MM.1S (cell line): Measurements from ENCODE around the gene TANC1.

Experiments used
- DNase-seq: peaks from one replicate; pipeline ENCODE4 v3.0.0-alpha.2; 2015
- H2AFZ ChIP-seq: fragments of 300-600 bp; sonication (generic); 2 replicates; pipeline ENCODE4 v1.6.0; 2016; ENCODE audit warnings: antibody characterized with exemption, low read length
- H3F3A ChIP-seq: fragments of 300-600 bp; sonication (generic); 2 replicates; pipeline ENCODE4 v1.6.1; 2016; ENCODE audit warnings: mild to moderate bottlenecking, antibody characterized with exemption, low read length, moderate library complexity, mixed read lengths; ENCODE audit not compliant: insufficient read depth
- H3K27ac ChIP-seq: fragments of 300-600 bp; sonication (generic); 2 replicates; pipeline ENCODE4 v1.5.1; 2016; ENCODE audit warnings: mild to moderate bottlenecking, low read length
- H3K27me3 ChIP-seq: fragments of 300-600 bp; sonication (generic); replicated peaks from 2 replicates; pipeline ENCODE4 v1.6.0; 2016; ENCODE audit warnings: low read length; ENCODE audit not compliant: insufficient read depth
- H3K36me3 ChIP-seq: fragments of 300-600 bp; sonication (generic); replicated peaks from 2 replicates; pipeline ENCODE4 v1.6.1; 2016; ENCODE audit warnings: mild to moderate bottlenecking, low read length, mixed read lengths; ENCODE audit not compliant: insufficient read depth
- H3K4me1 ChIP-seq: fragments of 300-600 bp; sonication (generic); 2 replicates; pipeline ENCODE4 v1.6.1; 2016; ENCODE audit warnings: low read length, mixed read lengths
- H3K4me2 ChIP-seq: fragments of 300-600 bp; sonication (generic); 2 replicates; pipeline ENCODE4 v1.6.0; 2016; ENCODE audit warnings: low read depth, low read length
- H3K4me3 ChIP-seq: fragments of 300-600 bp; sonication (generic); 2 replicates; pipeline ENCODE4 v1.5.1; 2016; ENCODE audit warnings: low read length, mixed read lengths
- H3K79me2 ChIP-seq: fragments of 300-600 bp; sonication (generic); 2 replicates; pipeline ENCODE4 v1.6.1; 2016; ENCODE audit warnings: mixed run types, low read length, mixed read lengths
- H3K9ac ChIP-seq: fragments of 300-600 bp; sonication (generic); 2 replicates; pipeline ENCODE4 v1.6.1; 2016; ENCODE audit warnings: low read length, mixed read lengths
- H3K9me2 ChIP-seq: fragments of 300-600 bp; sonication (generic); replicated peaks from 2 replicates; pipeline ENCODE4 v1.6.1; 2016; ENCODE audit warnings: mild to moderate bottlenecking, low read length, mixed read lengths; ENCODE audit not compliant: insufficient read depth
- H3K9me3 ChIP-seq: fragments of 300-600 bp; sonication (generic); replicated peaks from 2 replicates; pipeline ENCODE4 v1.6.1; 2016; ENCODE audit warnings: mild to moderate bottlenecking, low read length, mixed read lengths; ENCODE audit not compliant: insufficient read depth
- H4K20me1 ChIP-seq: fragments of 300-600 bp; sonication (generic); 2 replicates; pipeline ENCODE4 v1.6.1; 2016; ENCODE audit warnings: mild to moderate bottlenecking, low read length, moderate library complexity, mixed read lengths; ENCODE audit not compliant: insufficient read depth
- CTCF ChIP-seq: fragments of 300-600 bp; sonication (generic); IDR thresholded peaks from 2 replicates; pipeline ENCODE4 v1.5.1; 2016; ENCODE audit warnings: antibody characterized with exemption, low read length, mixed read lengths
- EZH2 ChIP-seq: fragments of 300-600 bp; sonication (generic); optimal IDR thresholded peaks from 2 replicates; pipeline ENCODE3; 2017; ENCODE audit warnings: low read depth, mild to moderate bottlenecking, antibody characterized with exemption, low read length, mixed read lengths
- EZH2phosphoT487 ChIP-seq: fragments of 300-600 bp; sonication (generic); IDR thresholded peaks from 2 replicates; pipeline ENCODE4 v1.6.1; 2018; ENCODE audit warnings: antibody characterized with exemption, low read length

Gene TANC1

GRCh38 chr2:159192371-159192918 is 224.0 kb downstream of the TANC1 start:
- no peaks in the 10 kb centered on the region for H3K9me2 ChIP-seq
- H4K20me1 ChIP-seq, result no peaks in the 10 kb centered on the region
- H2AFZ ChIP-seq, result no peak overlapping the region
- no peaks in the 10 kb centered on the region for H3F3A ChIP-seq
- H3K4me1 ChIP-seq, result no peaks in the 10 kb centered on the region
- H3K79me2 ChIP-seq, result no peaks in the 10 kb centered on the region
- no peak for DNase-seq
- no peaks in the 10 kb centered on the region for H3K36me3 ChIP-seq
- TF ChIP-seq EZH2phosphoT487, result no peak
- TF ChIP-seq CTCF, result no peak
- no peak for TF ChIP-seq EZH2
- H3K9me3 ChIP-seq, result no peaks in the 10 kb centered on the region
- no peak overlapping the region for H3K4me3 ChIP-seq
- H3K9ac ChIP-seq, result no peak overlapping the region
- H3K4me2 ChIP-seq, result no peak overlapping the region
- H3K27me3 ChIP-seq, result no peaks in the 10 kb centered on the region
- H3K27ac ChIP-seq, result no peak overlapping the region

- Histone ChIP-seq H3K4me1 (no peaks in the 10 kb centered on the region), H3K36me3 (no peaks in the 10 kb centered on the region), H3K27me3 (no peaks in the 10 kb centered on the region), H3K79me2 (no peaks in the 10 kb centered on the region), H3F3A (no peaks in the 10 kb centered on the region), H3K9me3 (no peaks in the 10 kb centered on the region), H3K4me3 (no peak overlapping the region), H2AFZ (no peak overlapping the region), H3K9me2 (no peaks in the 10 kb centered on the region), H4K20me1 (no peaks in the 10 kb centered on the region), H3K4me2 (no peak overlapping the region), H3K27ac (no peak overlapping the region), H3K9ac (no peak overlapping the region)
- TF ChIP-seq CTCF, result no peak
- no peak for TF ChIP-seq EZH2phosphoT487
- TF ChIP-seq EZH2, result no peak
- DNase-seq, result no peak
These were observed 225.4 kb downstream of the TANC1 start for GRCh38 chr2:159193791-159194190.

GRCh38 chr2:159194241-159194640 is 225.8 kb downstream of the TANC1 start:
- H3K9ac ChIP-seq, result no peak overlapping the region
- no peaks in the 10 kb centered on the region for H3K79me2 ChIP-seq
- no peaks in the 10 kb centered on the region for H3K9me2 ChIP-seq
- no peak for TF ChIP-seq CTCF
- no peak for TF ChIP-seq EZH2
- TF ChIP-seq EZH2phosphoT487, result no peak
- H3K9me3 ChIP-seq, result no peaks in the 10 kb centered on the region
- no peaks in the 10 kb centered on the region for H3K36me3 ChIP-seq
- no peaks in the 10 kb centered on the region for H3F3A ChIP-seq
- DNase-seq, result no peak
- no peaks in the 10 kb centered on the region for H3K4me1 ChIP-seq
- H3K27me3 ChIP-seq, result no peaks in the 10 kb centered on the region
- H3K27ac ChIP-seq, result no peak overlapping the region
- no peaks in the 10 kb centered on the region for H4K20me1 ChIP-seq
- no peak overlapping the region for H2AFZ ChIP-seq
- H3K4me2 ChIP-seq, result no peak overlapping the region
- no peak overlapping the region for H3K4me3 ChIP-seq
